Measurements from ENCODE around the gene GOLIM4.

GOLIM4 gene

DNA sequence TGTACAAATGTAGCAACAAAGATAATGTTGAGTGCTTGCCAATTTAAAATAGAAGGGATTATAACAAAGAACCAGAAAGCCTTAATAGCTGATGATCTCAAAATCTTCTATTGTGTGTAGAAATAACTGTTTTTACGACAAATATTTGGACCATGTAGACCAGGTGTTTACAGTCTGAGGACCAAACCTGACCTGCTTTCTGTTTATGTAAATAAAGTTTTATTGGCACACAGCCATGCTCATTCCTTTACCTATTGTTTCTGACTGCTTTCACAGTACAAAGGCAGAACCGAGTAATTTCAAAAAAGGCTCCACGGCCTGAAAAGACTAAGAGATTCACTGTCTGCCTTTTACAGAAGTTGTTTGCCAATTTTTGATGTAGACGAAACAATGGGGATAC, 91.8 kb downstream of the GOLIM4 start:
- no peaks in the 10 kb centered on the region for H3K27me3 ChIP-seq
- H3K36me3 ChIP-seq = peaks cover 0 to 5% (median 4%) of the 10 kb centered on the region in 3 donors
- H3K27ac ChIP-seq = no peak overlapping the region
- intact Hi-C loops (cut with DNase I; ENCODE audit: low total_unique reads) = no loop called here
- DNase-seq = no peak
- no peaks in the 10 kb centered on the region for H3K9me3 ChIP-seq
- TF ChIP-seq, protein P1, sequence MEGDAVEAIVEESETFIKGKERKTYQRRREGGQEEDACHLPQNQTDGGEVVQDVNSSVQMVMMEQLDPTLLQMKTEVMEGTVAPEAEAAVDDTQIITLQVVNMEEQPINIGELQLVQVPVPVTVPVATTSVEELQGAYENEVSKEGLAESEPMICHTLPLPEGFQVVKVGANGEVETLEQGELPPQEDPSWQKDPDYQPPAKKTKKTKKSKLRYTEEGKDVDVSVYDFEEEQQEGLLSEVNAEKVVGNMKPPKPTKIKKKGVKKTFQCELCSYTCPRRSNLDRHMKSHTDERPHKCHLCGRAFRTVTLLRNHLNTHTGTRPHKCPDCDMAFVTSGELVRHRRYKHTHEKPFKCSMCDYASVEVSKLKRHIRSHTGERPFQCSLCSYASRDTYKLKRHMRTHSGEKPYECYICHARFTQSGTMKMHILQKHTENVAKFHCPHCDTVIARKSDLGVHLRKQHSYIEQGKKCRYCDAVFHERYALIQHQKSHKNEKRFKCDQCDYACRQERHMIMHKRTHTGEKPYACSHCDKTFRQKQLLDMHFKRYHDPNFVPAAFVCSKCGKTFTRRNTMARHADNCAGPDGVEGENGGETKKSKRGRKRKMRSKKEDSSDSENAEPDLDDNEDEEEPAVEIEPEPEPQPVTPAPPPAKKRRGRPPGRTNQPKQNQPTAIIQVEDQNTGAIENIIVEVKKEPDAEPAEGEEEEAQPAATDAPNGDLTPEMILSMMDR (IDR thresholded peaks at IDR 0.05) = no peak
- H3K4me3 ChIP-seq = no peak overlapping the region
- H3K4me1 ChIP-seq = no peaks in the 10 kb centered on the region

- Histone ChIP-seq H3K27me3 (no peaks in the 10 kb centered on the region), H3K4me1 (no peaks in the 10 kb centered on the region), H3K27ac (no peak overlapping the region), H3K9me3 (no peaks in the 10 kb centered on the region), H3K4me3 (no peak overlapping the region), H3K36me3 (peaks cover 0 to under 1% (median 0%) of the 10 kb centered on the region in 3 donors)
- no peak for DNase-seq
- TF ChIP-seq, protein P1 (IDR thresholded peaks at IDR 0.05) = no peak
- intact Hi-C loops (cut with DNase I; ENCODE audit: low total_unique reads) = no loop called here
Observed at GRCh38 chr3:168002786-168003368, 92.8 kb downstream of the GOLIM4 start.

GRCh38 chr3:168001244-168001643, 94.5 kb downstream of the GOLIM4 start:
- Histone ChIP-seq H3K4me3 (no peak overlapping the region), H3K27me3 (no peaks in the 10 kb centered on the region), H3K36me3 (no peaks in the 10 kb centered on the region), H3K27ac (no peak overlapping the region), H3K9me3 (no peaks in the 10 kb centered on the region), H3K4me1 (no peaks in the 10 kb centered on the region)
- TF ChIP-seq, protein P1 (IDR thresholded peaks at IDR 0.05) = no peak
- intact Hi-C loops (cut with DNase I; ENCODE audit: low total_unique reads) = no loop called here
- DNase-seq = no peak

- H3K4me3 ChIP-seq = no peak overlapping the region
- no peaks in the 10 kb centered on the region for H3K27me3 ChIP-seq
- intact Hi-C loops (cut with DNase I; ENCODE audit: low total_unique reads) = no loop called here
- TF ChIP-seq, protein P1 (IDR thresholded peaks at IDR 0.05) = no peak
- H3K27ac ChIP-seq = no peak overlapping the region
- DNase-seq = no peak
- no peaks in the 10 kb centered on the region for H3K4me1 ChIP-seq
- H3K9me3 ChIP-seq = no peaks in the 10 kb centered on the region
- H3K36me3 ChIP-seq = no peaks in the 10 kb centered on the region
Observed at GRCh38 chr3:167998253-167998652, 97.5 kb downstream of the GOLIM4 start.

GRCh38 chr3:167996514-167996913, 99.2 kb downstream of the GOLIM4 start:
- Histone ChIP-seq H3K36me3 (no peaks in the 10 kb centered on the region), H3K4me3 (no peak overlapping the region), H3K27me3 (no peaks in the 10 kb centered on the region), H3K27ac (no peak overlapping the region), H3K9me3 (no peaks in the 10 kb centered on the region), H3K4me1 (no peaks in the 10 kb centered on the region)
- TF ChIP-seq, protein P1 (IDR thresholded peaks at IDR 0.05) = no peak
- intact Hi-C loops (cut with DNase I; ENCODE audit: low total_unique reads) = no loop called here
- no peak for DNase-seq

DNA sequence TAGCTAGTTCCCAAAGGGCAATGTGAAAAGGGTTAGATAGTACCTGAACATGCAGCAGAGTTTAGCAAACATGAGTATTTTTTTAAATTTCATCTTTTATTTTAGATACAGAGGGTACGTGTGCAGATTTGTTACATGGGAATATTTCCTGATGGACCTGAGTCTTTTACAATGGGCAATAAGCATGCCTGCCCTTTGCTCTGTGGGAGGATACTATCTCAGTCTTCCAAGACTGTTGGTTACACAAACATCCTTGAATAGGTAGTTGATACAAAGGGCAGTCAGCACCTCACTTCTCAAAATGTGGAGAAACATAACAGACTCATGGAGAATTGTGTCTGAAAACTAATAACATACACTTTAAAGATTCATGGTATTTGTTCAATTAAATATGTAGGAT, 103.3 kb downstream of the GOLIM4 start:
- TF ChIP-seq, protein P1 (IDR thresholded peaks at IDR 0.05) = no peak

More for the DNA sequence above, 103.3 kb downstream of the GOLIM4 start:
- H3K9me3 ChIP-seq = no peaks in the 10 kb centered on the region
- H3K36me3 ChIP-seq = no peaks in the 10 kb centered on the region
- no peaks in the 10 kb centered on the region for H3K27me3 ChIP-seq
- intact Hi-C loops (cut with DNase I; ENCODE audit: low total_unique reads) = no loop called here
- DNase-seq = no peak
- H3K4me3 ChIP-seq = no peak overlapping the region
- peaks cover 0 to 12% (median 0%) of the 10 kb centered on the region in 4 donors for H3K4me1 ChIP-seq
- no peak overlapping the region for H3K27ac ChIP-seq

Data from tibial artery (tissue), 4 donors.